HepG2 (cell line): ENCODE results near the gene STX1B. TPM values are rescaled to one million over a fixed set of nuclear protein-coding genes. Genes with fewer than 3 reads are reported as not detected.

Experiments used
- ATAC-seq: fragments of 200-7000 bp; cut with Tn5 transposase; 3 replicates; pipeline ENCODE4 v1.9.1; 2020; ENCODE audit warnings: mild to moderate bottlenecking, moderate library complexity
- BruUV-seq: library from RNA; stranded (reverse); fragments of 400-500 nt; replicated peaks from 2 replicates; lab custom pipeline; 2021; lab: Mats Ljungman, UMichigan
- CTCF ChIA-PET: fragments of 300-600 bp; formaldehyde crosslinking; extraction: SDS; loops from one replicate; lab custom pipeline; 2021; ENCODE audit warnings: low total read pairs, inconsistent platforms, low intra/inter-chr PET ratio; lab: Yijun Ruan, JAX
- POLR2A ChIA-PET: fragments of 350-600 bp; sonication (Branson Sonifier 250); formaldehyde crosslinking; loops from one replicate; lab custom pipeline; 2020; ENCODE audit warnings: antibody characterized with exemption, inconsistent platforms; lab: Yijun Ruan, JAX
- DNase-seq: peaks from one replicate; pipeline ENCODE4 v3.0.0-alpha.2; 2015; ENCODE audit warnings: low spot score
- FAIRE-seq: peaks from 3 replicates; lab custom pipeline; 2011; peaks lifted over from hg19 to GRCh38; lab: Jason Lieb, UNC
- H2AFZ ChIP-seq: one replicate; pipeline ENCODE4 v1.6.1; 2011; ENCODE audit warnings: low read length, inconsistent platforms
- H3K27ac ChIP-seq: fragments of 300-600 bp; 3 replicates; pipeline ENCODE4 v1.8.0; 2011; ENCODE audit warnings: mixed run types, mild to moderate bottlenecking, mixed read lengths, low read length, inconsistent platforms; ENCODE audit not compliant: insufficient read depth; ENCODE audit errors: extremely low read length
- H3K27me3 ChIP-seq, 2 experiments: fragments of 200-600 bp in 1 of 2; 2 replicates in 1 of 2; 3 replicates in 1 of 2; pipeline versions ENCODE4 v1.6.0 to v1.8.0; 2011; ENCODE audit warnings: low read length in 2 of 2, mild to moderate bottlenecking in 2 of 2, moderate library complexity in 2 of 2, inconsistent platforms in 1 of 2; ENCODE audit not compliant: insufficient read depth in 2 of 2, control insufficient read depth in 1 of 2
- H3K36me3 ChIP-seq, 2 experiments: fragments of 200-600 bp in 1 of 2; replicated peaks in 1 of 2; 2 replicates in 1 of 2; 3 replicates in 1 of 2; pipeline versions ENCODE4 v1.5.1 to v1.8.0; 2011; ENCODE audit warnings: low read length in 2 of 2, inconsistent platforms in 1 of 2; ENCODE audit not compliant: insufficient read depth in 2 of 2, control insufficient read depth in 1 of 2
- H3K4me1 ChIP-seq: 2 replicates; pipeline ENCODE4 v1.5.1; 2012; ENCODE audit warnings: low read length, inconsistent platforms; ENCODE audit not compliant: insufficient read depth
- H3K4me2 ChIP-seq: 2 replicates; pipeline ENCODE4 v1.6.0; 2011; ENCODE audit warnings: low read depth, low read length, inconsistent platforms
- H3K4me3 ChIP-seq, 3 experiments: fragments of 200-600 bp in 1 of 3; sonication (generic), shearing (Covaris generic) in 1 of 3; replicated peaks in 1 of 3; 2 replicates each; pipeline ENCODE4 v1.5.1; 2011 to 2016; ENCODE audit warnings: low read length in 3 of 3, inconsistent platforms in 2 of 3, low read depth in 2 of 3, mild to moderate bottlenecking in 2 of 3, control low read depth in 1 of 3, mixed read lengths in 1 of 3; ENCODE audit not compliant: insufficient read depth in 1 of 3
- H3K79me2 ChIP-seq: one replicate; pipeline ENCODE4 v1.6.1; 2011; ENCODE audit warnings: low read length, inconsistent platforms; ENCODE audit not compliant: insufficient read depth
- H3K9ac ChIP-seq: 2 replicates; pipeline ENCODE4 v1.6.0; 2011; ENCODE audit warnings: mild to moderate bottlenecking, low read depth, low read length, inconsistent platforms; ENCODE audit not compliant: insufficient read depth
- H3K9me3 ChIP-seq: 2 replicates; pipeline ENCODE4 v1.5.1; 2012; ENCODE audit warnings: mild to moderate bottlenecking, low read length
- H4K20me1 ChIP-seq: 2 replicates; pipeline ENCODE4 v1.6.0; 2011; ENCODE audit warnings: inconsistent platforms, mild to moderate bottlenecking, low read length, moderate library complexity; ENCODE audit not compliant: insufficient read depth
- MZF1 ChIP-seq: sonication (generic); formaldehyde crosslinking; IDR thresholded peaks from 2 replicates; pipeline ENCODE4 v1.8.1; 2023; ENCODE audit warnings: mild to moderate bottlenecking, missing genetic modification reagents, borderline replicate concordance
- NRL ChIP-seq: sonication (generic); formaldehyde crosslinking; IDR thresholded peaks from 2 replicates; pipeline ENCODE4 v1.5.0; 2020; ENCODE audit warnings: missing genetic modification reagents, mild to moderate bottlenecking, moderate library complexity, borderline replicate concordance
- SRSF9 ChIP-seq: fragments of 200-400 bp; formaldehyde crosslinking; IDR thresholded peaks from 2 replicates; pipeline ENCODE4 v1.6.1; 2018; ENCODE audit warnings: borderline replicate concordance, mild to moderate bottlenecking, low read depth, low read length; ENCODE audit not compliant: insufficient read depth, poor library complexity, severe bottlenecking
- TBX3 ChIP-seq: fragments of 450-650 bp; IDR thresholded peaks from 2 replicates; pipeline ENCODE4 v1.6.1; 2017; ENCODE audit warnings: antibody characterized with exemption, mild to moderate bottlenecking, inconsistent platforms, borderline replicate concordance
- THRA ChIP-seq: sonication (generic); formaldehyde crosslinking; IDR thresholded peaks from 2 replicates; pipeline ENCODE4 v1.4.0; 2020; ENCODE audit warnings: missing genetic modification reagents, borderline replicate concordance
- ZNF501 ChIP-seq: sonication (generic); formaldehyde crosslinking; IDR thresholded peaks from 2 replicates; pipeline ENCODE4 v1.5.1; 2020; ENCODE audit warnings: mild to moderate bottlenecking, moderate library complexity, missing genetic modification reagents
- ZNF558 ChIP-seq: sonication (generic); formaldehyde crosslinking; IDR thresholded peaks from 2 replicates; pipeline ENCODE4 v1.9.0; 2022; ENCODE audit warnings: mild to moderate bottlenecking, missing genetic modification reagents, borderline replicate concordance
- ZNF615 ChIP-seq: sonication (generic); formaldehyde crosslinking; IDR thresholded peaks from 2 replicates; pipeline ENCODE4 v1.5.0; 2020; ENCODE audit warnings: mild to moderate bottlenecking, missing genetic modification reagents, borderline replicate concordance
- ZNF777 ChIP-seq: sonication (generic); formaldehyde crosslinking; IDR thresholded peaks from 2 replicates; pipeline ENCODE4 v1.4.0; 2020; ENCODE audit warnings: missing genetic modification reagents
- ZNF780A ChIP-seq: sonication (generic); formaldehyde crosslinking; IDR thresholded peaks from 2 replicates; pipeline ENCODE4 v1.8.0; 2022; ENCODE audit warnings: mild to moderate bottlenecking, missing genetic modification reagents, moderate library complexity
- WGBS: methylation state at CpG from one replicate; pipeline ENCODE4 v1.1.6; 2017; ENCODE audit warnings: low lambda C conversion rate; 5-methylcytosine and 5-hydroxymethylcytosine counted together
- in situ Hi-C: cut with HindIII; loops from 2 replicates; pipeline ENCODE4 v1.10.0; 2017; ENCODE audit warnings: low pct_unique_long_range_greater_than_20kb; ENCODE audit not compliant: extremely low pct_ligation_motif_present
- intact Hi-C: fragments of 100-400 bp; cut with micrococcal nuclease; formaldehyde crosslinking; loops from one replicate; pipeline ENCODE4 v1.10.0; 2022; ENCODE audit not compliant: unreplicated experiment
- polyA plus RNA-seq, 8 experiments: library from polyadenylated mRNA; depleted of rRNA in 3 of 8; stranded (reverse) in 7 of 8; unstranded in 1 of 8; fragments of >200 nt; fragmentation: Illumina TruSeq in 4 of 8; extraction: Trizol in 4 of 8; gene quantifications; 2 replicates each; pipeline versions ENCODE4 v1.2.1 to v1.2.3, GENCODE V29; 2011 to 2016; ENCODE audit warnings: low read depth in 4 of 8, missing spikeins in 1 of 8, mixed read lengths in 1 of 8; ENCODE audit not compliant: insufficient read depth in 1 of 8
- total RNA-seq, 5 experiments: library from RNA; depleted of rRNA; stranded (reverse); fragments of >200 nt; fragmentation: Illumina TruSeq; extraction: Trizol; gene quantifications; 2 replicates each; pipeline ENCODE4 v1.2.3, GENCODE V29; 2016; ENCODE audit warnings: low read depth in 1 of 5
- TF ChIP-seq, protein P1 (sequence below): sonication (generic); formaldehyde crosslinking; IDR thresholded peaks from 2 replicates; pipeline ENCODE4 v1.4.0; 2020; ENCODE audit warnings: mild to moderate bottlenecking, missing genetic modification reagents
- TF ChIP-seq, protein P2 (sequence below), 2 experiments: fragments of 450-650 bp in 1 of 2; sonication (generic) in 1 of 2; formaldehyde crosslinking; IDR thresholded peaks; 2 replicates each; pipeline versions ENCODE4 v1.5.0 to v1.8.0; 2020 to 2022; ENCODE audit warnings: mild to moderate bottlenecking in 1 of 2, missing genetic modification reagents in 1 of 2
- TF ChIP-seq, protein P3 (sequence below): sonication (generic); formaldehyde crosslinking; IDR thresholded peaks from 2 replicates; pipeline ENCODE4 v1.4.0; 2020; ENCODE audit warnings: missing genetic modification reagents

Gene STX1B
- total and polyA plus RNA-seq, 2 of the 13 experiments (the other 11 are each of a cell fraction or from before 2014, with no cell fraction given): 2.1 to 3.0 TPM

DNA sequence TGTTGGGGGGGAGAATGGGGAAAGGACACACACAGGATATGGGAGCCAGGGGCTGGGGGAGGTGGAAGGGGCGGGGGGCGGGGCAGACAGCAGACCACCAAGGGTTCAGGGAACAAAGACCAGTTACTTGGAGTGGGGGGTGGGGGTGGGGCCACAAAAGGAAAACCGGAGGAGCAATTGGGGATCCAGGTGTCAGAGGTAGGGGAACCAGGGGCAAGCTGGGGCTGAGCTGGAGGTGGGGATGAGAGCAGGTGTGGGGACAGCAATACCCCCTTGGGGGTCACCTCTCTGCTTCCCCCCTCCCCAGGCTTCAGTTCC is 62.9 kb downstream of the STX1B start:
- BruUV-seq: no TSS peak
- TF ChIP-seq TBX3 (no peak), NRL (CRISPR knock-in tag) (no peak), MZF1 (CRISPR knock-in tag) (no peak), ZNF780A (CRISPR knock-in tag) (no peak), ZNF558 (CRISPR knock-in tag) (no peak), SRSF9 (no peak), ZNF777 (CRISPR knock-in tag) (no peak), ZNF615 (no peak), ZNF501 (CRISPR knock-in tag) (no peak), THRA (CRISPR knock-in tag) (no peak)
- TF ChIP-seq, protein P1, sequence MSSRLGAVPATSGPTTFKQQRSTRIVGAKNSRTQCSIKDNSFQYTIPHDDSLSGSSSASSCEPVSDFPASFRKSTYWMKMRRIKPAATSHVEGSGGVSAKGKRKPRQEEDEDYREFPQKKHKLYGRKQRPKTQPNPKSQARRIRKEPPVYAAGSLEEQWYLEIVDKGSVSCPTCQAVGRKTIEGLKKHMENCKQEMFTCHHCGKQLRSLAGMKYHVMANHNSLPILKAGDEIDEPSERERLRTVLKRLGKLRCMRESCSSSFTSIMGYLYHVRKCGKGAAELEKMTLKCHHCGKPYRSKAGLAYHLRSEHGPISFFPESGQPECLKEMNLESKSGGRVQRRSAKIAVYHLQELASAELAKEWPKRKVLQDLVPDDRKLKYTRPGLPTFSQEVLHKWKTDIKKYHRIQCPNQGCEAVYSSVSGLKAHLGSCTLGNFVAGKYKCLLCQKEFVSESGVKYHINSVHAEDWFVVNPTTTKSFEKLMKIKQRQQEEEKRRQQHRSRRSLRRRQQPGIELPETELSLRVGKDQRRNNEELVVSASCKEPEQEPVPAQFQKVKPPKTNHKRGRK (CRISPR knock-in tag): no peak
- TF ChIP-seq, protein P2, sequence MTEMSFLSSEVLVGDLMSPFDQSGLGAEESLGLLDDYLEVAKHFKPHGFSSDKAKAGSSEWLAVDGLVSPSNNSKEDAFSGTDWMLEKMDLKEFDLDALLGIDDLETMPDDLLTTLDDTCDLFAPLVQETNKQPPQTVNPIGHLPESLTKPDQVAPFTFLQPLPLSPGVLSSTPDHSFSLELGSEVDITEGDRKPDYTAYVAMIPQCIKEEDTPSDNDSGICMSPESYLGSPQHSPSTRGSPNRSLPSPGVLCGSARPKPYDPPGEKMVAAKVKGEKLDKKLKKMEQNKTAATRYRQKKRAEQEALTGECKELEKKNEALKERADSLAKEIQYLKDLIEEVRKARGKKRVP (CRISPR knock-in tag; IDR thresholded peaks at IDR 0.05): no peak
- TF ChIP-seq, protein P3, sequence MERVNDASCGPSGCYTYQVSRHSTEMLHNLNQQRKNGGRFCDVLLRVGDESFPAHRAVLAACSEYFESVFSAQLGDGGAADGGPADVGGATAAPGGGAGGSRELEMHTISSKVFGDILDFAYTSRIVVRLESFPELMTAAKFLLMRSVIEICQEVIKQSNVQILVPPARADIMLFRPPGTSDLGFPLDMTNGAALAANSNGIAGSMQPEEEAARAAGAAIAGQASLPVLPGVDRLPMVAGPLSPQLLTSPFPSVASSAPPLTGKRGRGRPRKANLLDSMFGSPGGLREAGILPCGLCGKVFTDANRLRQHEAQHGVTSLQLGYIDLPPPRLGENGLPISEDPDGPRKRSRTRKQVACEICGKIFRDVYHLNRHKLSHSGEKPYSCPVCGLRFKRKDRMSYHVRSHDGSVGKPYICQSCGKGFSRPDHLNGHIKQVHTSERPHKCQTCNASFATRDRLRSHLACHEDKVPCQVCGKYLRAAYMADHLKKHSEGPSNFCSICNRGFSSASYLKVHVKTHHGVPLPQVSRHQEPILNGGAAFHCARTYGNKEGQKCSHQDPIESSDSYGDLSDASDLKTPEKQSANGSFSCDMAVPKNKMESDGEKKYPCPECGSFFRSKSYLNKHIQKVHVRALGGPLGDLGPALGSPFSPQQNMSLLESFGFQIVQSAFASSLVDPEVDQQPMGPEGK (CRISPR knock-in tag): no peak
- Histone ChIP-seq H4K20me1 (no peaks in the 10 kb centered on the region), H3K27ac (peak overlapping the region; percentile 74), H3K4me2 (no peak overlapping the region), H3K36me3 (peaks cover 6 to 19% of the 10 kb centered on the region in 2 experiments; a peak in 4 of 5 replicates), H3K79me2 (peaks cover 5% of the 10 kb centered on the region), H3K27me3 (no peaks in the 10 kb centered on the region; a peak in 1 of 5 replicates), H3K9ac (no peak overlapping the region), H3K9me3 (no peaks in the 10 kb centered on the region), H3K4me3 (no peak overlapping the region), H2AFZ (no peak overlapping the region), H3K4me1 (peaks cover 26% of the 10 kb centered on the region)
- in situ Hi-C loops (no loop called here), intact Hi-C loops (no loop called here)
- FAIRE-seq (no peak), ATAC-seq (no peak), DNase-seq (no peak)
- POLR2A ChIA-PET: no interaction called here
- CTCF ChIA-PET: no interaction called here
- 97% methylated on average over 3 of the region's 3 CpGs for WGBS
